ENCODE data around the gene ERF.

DNA sequence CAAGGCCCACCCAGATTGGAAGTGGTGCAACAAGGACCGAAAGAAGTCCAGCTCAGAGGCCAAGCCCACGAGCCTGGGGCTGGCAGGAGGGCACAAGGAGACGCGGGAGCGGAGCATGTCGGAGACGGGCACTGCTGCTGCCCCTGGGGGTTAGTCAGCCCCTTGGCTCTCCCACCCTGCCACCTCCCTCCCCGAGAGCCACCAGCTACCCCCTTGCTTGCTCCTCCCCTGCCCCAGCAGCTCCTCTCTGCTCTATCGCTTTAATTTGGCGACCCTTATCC is 32.8 kb upstream of the ERF start:
- TF ChIP-seq SIN3A (IDR thresholded peaks at IDR 0.05; ENCODE audit: borderline replicate concordance, insufficient read depth, low read length) (no peak), POLR2AphosphoS5 (IDR thresholded peaks at IDR 0.05; ENCODE audit: low read depth, low read length) (no peak), TAF1 (IDR thresholded peaks at IDR 0.05; ENCODE audit: borderline replicate concordance, insufficient read depth, low read length) (no peak), FOXP2 (optimal IDR thresholded peaks at IDR 0.05; ENCODE audit: borderline replicate concordance, extremely low read depth, extremely low read length, insufficient read depth) (no peak)
- TF ChIP-seq, protein P1, sequence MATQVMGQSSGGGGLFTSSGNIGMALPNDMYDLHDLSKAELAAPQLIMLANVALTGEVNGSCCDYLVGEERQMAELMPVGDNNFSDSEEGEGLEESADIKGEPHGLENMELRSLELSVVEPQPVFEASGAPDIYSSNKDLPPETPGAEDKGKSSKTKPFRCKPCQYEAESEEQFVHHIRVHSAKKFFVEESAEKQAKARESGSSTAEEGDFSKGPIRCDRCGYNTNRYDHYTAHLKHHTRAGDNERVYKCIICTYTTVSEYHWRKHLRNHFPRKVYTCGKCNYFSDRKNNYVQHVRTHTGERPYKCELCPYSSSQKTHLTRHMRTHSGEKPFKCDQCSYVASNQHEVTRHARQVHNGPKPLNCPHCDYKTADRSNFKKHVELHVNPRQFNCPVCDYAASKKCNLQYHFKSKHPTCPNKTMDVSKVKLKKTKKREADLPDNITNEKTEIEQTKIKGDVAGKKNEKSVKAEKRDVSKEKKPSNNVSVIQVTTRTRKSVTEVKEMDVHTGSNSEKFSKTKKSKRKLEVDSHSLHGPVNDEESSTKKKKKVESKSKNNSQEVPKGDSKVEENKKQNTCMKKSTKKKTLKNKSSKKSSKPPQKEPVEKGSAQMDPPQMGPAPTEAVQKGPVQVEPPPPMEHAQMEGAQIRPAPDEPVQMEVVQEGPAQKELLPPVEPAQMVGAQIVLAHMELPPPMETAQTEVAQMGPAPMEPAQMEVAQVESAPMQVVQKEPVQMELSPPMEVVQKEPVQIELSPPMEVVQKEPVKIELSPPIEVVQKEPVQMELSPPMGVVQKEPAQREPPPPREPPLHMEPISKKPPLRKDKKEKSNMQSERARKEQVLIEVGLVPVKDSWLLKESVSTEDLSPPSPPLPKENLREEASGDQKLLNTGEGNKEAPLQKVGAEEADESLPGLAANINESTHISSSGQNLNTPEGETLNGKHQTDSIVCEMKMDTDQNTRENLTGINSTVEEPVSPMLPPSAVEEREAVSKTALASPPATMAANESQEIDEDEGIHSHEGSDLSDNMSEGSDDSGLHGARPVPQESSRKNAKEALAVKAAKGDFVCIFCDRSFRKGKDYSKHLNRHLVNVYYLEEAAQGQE (IDR thresholded peaks at IDR 0.05; ENCODE audit: insufficient read depth in 1 of 2, low read depth in 2 of 2, low read length in 2 of 2) = no peak

All from PFSK-1 (cell line).